ENCODE measurements around the gene TMCO2.

The TMCO2 gene

GRCh38 chr1:40226192-40226591 is 21.5 kb upstream of the TMCO2 start:
- TF ChIP-seq CTCF (conservative IDR thresholded peaks at IDR 0.05; ENCODE audit: low read depth, low read length): no peak
- H3K4me2 ChIP-seq: no peak overlapping the region
- H3K27ac ChIP-seq: no peak overlapping the region
- H3K9ac ChIP-seq: no peak overlapping the region
- no peak overlapping the region for H2AFZ ChIP-seq (ENCODE audit: low read depth)
- H3K4me3 ChIP-seq (IDR thresholded peaks at IDR 0.05; ENCODE audit: insufficient read depth, low read depth, low read length): no peak overlapping the region
- H4K20me1 ChIP-seq (ENCODE audit: insufficient read depth): no peaks in the 10 kb centered on the region
- H3K79me2 ChIP-seq (ENCODE audit: insufficient read depth, low read depth): no peaks in the 10 kb centered on the region
- H3K4me1 ChIP-seq (ENCODE audit: low read depth, poor library complexity, severe bottlenecking): peaks cover 14% of the 10 kb centered on the region
- H3K27me3 ChIP-seq (ENCODE audit: insufficient read depth, low read depth): no peaks in the 10 kb centered on the region
- H3K36me3 ChIP-seq (ENCODE audit: insufficient read depth): no peaks in the 10 kb centered on the region

- Histone ChIP-seq H4K20me1 (ENCODE audit: insufficient read depth) (no peaks in the 10 kb centered on the region), H3K27me3 (ENCODE audit: insufficient read depth, low read depth) (no peaks in the 10 kb centered on the region), H3K36me3 (ENCODE audit: insufficient read depth) (peaks cover 17% of the 10 kb centered on the region; the same call in 1 of the 2 replicates), H3K4me1 (ENCODE audit: low read depth, poor library complexity, severe bottlenecking) (peaks cover 34% of the 10 kb centered on the region), H3K4me3 (IDR thresholded peaks at IDR 0.05; ENCODE audit: insufficient read depth, low read depth, low read length) (no peak overlapping the region), H3K27ac (no peak overlapping the region), H3K79me2 (ENCODE audit: insufficient read depth, low read depth) (no peaks in the 10 kb centered on the region), H3K4me2 (peak overlapping the region; percentile 59; the same call in 1 of the 2 replicates), H3K9ac (no peak overlapping the region), H2AFZ (ENCODE audit: low read depth) (no peak overlapping the region)
- no peak for TF ChIP-seq CTCF (conservative IDR thresholded peaks at IDR 0.05; ENCODE audit: low read depth, low read length)
These were observed 15.3 kb upstream of the TMCO2 start for GRCh38 chr1:40232444-40232843.

GRCh38 chr1:40239626-40240025 is 8.1 kb upstream of the TMCO2 start:
- no peak for TF ChIP-seq CTCF (conservative IDR thresholded peaks at IDR 0.05; ENCODE audit: low read depth, low read length)
- Histone ChIP-seq H3K27ac (no peak overlapping the region), H2AFZ (ENCODE audit: low read depth) (no peak overlapping the region), H3K79me2 (ENCODE audit: insufficient read depth, low read depth) (no peaks in the 10 kb centered on the region), H4K20me1 (ENCODE audit: insufficient read depth) (no peaks in the 10 kb centered on the region), H3K4me1 (ENCODE audit: low read depth, poor library complexity, severe bottlenecking) (peaks cover 12% of the 10 kb centered on the region), H3K4me2 (no peak overlapping the region), H3K9ac (no peak overlapping the region), H3K36me3 (ENCODE audit: insufficient read depth) (peaks cover 15% of the 10 kb centered on the region; the same call in 1 of the 2 replicates), H3K27me3 (ENCODE audit: insufficient read depth, low read depth) (no peaks in the 10 kb centered on the region), H3K4me3 (IDR thresholded peaks at IDR 0.05; ENCODE audit: insufficient read depth, low read depth, low read length) (no peak overlapping the region)

GRCh38 chr1:40240390-40240789 is 7.3 kb upstream of the TMCO2 start:
- Histone ChIP-seq H3K4me3 (IDR thresholded peaks at IDR 0.05; ENCODE audit: insufficient read depth, low read depth, low read length) (no peak overlapping the region), H3K4me1 (ENCODE audit: low read depth, poor library complexity, severe bottlenecking) (peaks cover 12% of the 10 kb centered on the region), H3K79me2 (ENCODE audit: insufficient read depth, low read depth) (no peaks in the 10 kb centered on the region), H3K27ac (no peak overlapping the region), H4K20me1 (ENCODE audit: insufficient read depth) (no peaks in the 10 kb centered on the region), H3K27me3 (ENCODE audit: insufficient read depth, low read depth) (no peaks in the 10 kb centered on the region), H3K4me2 (no peak overlapping the region), H3K36me3 (ENCODE audit: insufficient read depth) (peaks cover 15% of the 10 kb centered on the region; the same call in 1 of the 2 replicates), H2AFZ (ENCODE audit: low read depth) (no peak overlapping the region), H3K9ac (no peak overlapping the region)
- TF ChIP-seq CTCF (conservative IDR thresholded peaks at IDR 0.05; ENCODE audit: low read depth, low read length): no peak

Data from KMS-11 (cell line).